Common myeloid progenitor, CD34-positive (primary cell): ENCODE measurements around the gene C9orf50.
A peak's percentile ranks its signal among the peaks of the same experiment; 100 is the strongest.

Experiments used
- CTCF ChIA-PET: fragments of 350-600 bp; sonication (Branson Sonifier 250); formaldehyde crosslinking; loops from one replicate; lab custom pipeline; 2021; ENCODE audit warnings: antibody characterized with exemption; lab: Charles Lee
- POLR2A ChIA-PET: fragments of 350-600 bp; sonication (Branson Sonifier 250); formaldehyde crosslinking; loops from one replicate; lab custom pipeline; 2021; ENCODE audit warnings: antibody characterized with exemption; lab: Charles Lee
- DNase-seq, 3 donors: peaks; one replicate each; pipeline versions ENCODE4 v3.0.0 to v3.0.0-alpha.2; 2013
- H3K27ac ChIP-seq, 2 experiments: 1 replicate in 1 of 2; 2 replicates in 1 of 2; pipeline ENCODE4 v1.7.0; 2013; ENCODE audit warnings: inconsistent platforms in 2 of 2, low read length in 2 of 2, mild to moderate bottlenecking in 2 of 2, low read depth in 1 of 2, moderate library complexity in 1 of 2; ENCODE audit not compliant: severe bottlenecking in 2 of 2, insufficient read depth in 1 of 2, poor library complexity in 1 of 2
- H3K27me3 ChIP-seq, 5 experiments: replicated peaks in 2 of 5; 1 replicate in 3 of 5; 2 replicates in 2 of 5; pipeline versions ENCODE4 v1.6.1 to v1.7.0; 2013; ENCODE audit warnings: low read length in 4 of 5, mild to moderate bottlenecking in 2 of 5, moderate library complexity in 2 of 5, inconsistent platforms in 1 of 5; ENCODE audit not compliant: insufficient read depth in 5 of 5, control insufficient read depth in 4 of 5
- H3K36me3 ChIP-seq, 4 experiments: 1 replicate in 2 of 4; 2 replicates in 2 of 4; pipeline versions ENCODE4 v1.6.1 to v1.7.0; 2013; ENCODE audit warnings: low read length in 3 of 4, control low read depth in 1 of 4, mild to moderate bottlenecking in 1 of 4; ENCODE audit not compliant: control insufficient read depth in 4 of 4, insufficient read depth in 4 of 4
- H3K4me1 ChIP-seq, 4 experiments: 1 replicate in 3 of 4; 2 replicates in 1 of 4; pipeline versions ENCODE4 v1.6.1 to v1.7.1; 2013; ENCODE audit warnings: low read length in 3 of 4, mild to moderate bottlenecking in 3 of 4, control low read depth in 1 of 4, inconsistent platforms in 1 of 4, moderate library complexity in 1 of 4; ENCODE audit not compliant: control insufficient read depth in 4 of 4, insufficient read depth in 4 of 4; ENCODE audit errors: control extremely low read depth in 1 of 4
- H3K4me3 ChIP-seq, 7 experiments: 1 replicate in 4 of 7; 2 replicates in 3 of 7; pipeline versions ENCODE4 v1.5.1 to v1.7.0; 2013; ENCODE audit warnings: mild to moderate bottlenecking in 7 of 7, low read length in 6 of 7, moderate library complexity in 6 of 7, inconsistent platforms in 2 of 7, low read depth in 2 of 7, control low read depth in 1 of 7; ENCODE audit not compliant: insufficient read depth in 4 of 7, control insufficient read depth in 1 of 7; ENCODE audit errors: extremely low read depth in 1 of 7
- H3K9me3 ChIP-seq, 5 experiments: 1 replicate in 4 of 5; 2 replicates in 1 of 5; pipeline versions ENCODE4 v1.6.1 to v1.7.1; 2013; ENCODE audit warnings: low read length in 4 of 5, mild to moderate bottlenecking in 2 of 5, inconsistent platforms in 1 of 5, low read depth in 1 of 5, moderate library complexity in 1 of 5; ENCODE audit not compliant: control insufficient read depth in 4 of 5, insufficient read depth in 2 of 5; ENCODE audit errors: control extremely low read depth in 1 of 5
- WGBS: methylation state at CpG from one replicate; pipeline ENCODE4 v1.1.5; 2013; ENCODE audit not compliant: insufficient coverage; 5-methylcytosine and 5-hydroxymethylcytosine counted together

C9orf50 gene

DNA sequence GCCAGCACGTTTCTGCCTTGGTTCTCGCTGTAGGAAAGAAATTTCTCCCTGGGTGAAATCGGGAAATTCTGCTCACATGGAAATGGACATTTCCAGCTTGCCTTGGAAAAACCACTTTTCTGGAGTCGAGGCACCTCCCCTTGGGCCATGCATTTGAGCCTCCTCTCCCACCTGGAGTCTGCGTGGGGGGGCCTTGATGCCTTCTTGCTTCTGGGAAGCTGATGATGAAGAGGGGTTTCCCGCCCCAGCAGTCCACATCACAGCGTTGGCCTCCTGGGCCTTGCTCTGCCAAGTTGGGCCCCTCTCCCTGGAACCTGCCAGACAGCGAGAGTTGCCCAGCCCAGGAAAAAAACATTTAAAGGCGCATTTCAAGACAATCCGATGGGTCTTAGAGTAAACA lies 22.8 kb upstream of the C9orf50 start:
- ChIA-PET POLR2A (no interaction called here), CTCF (interaction anchor here (0.9 to 2.7 kb wide), 8 partner anchors 9 to 141 kb away, joined by 3 to 16 read pairs (median 4); no protein-coding TSS in a partner anchor)

DNA sequence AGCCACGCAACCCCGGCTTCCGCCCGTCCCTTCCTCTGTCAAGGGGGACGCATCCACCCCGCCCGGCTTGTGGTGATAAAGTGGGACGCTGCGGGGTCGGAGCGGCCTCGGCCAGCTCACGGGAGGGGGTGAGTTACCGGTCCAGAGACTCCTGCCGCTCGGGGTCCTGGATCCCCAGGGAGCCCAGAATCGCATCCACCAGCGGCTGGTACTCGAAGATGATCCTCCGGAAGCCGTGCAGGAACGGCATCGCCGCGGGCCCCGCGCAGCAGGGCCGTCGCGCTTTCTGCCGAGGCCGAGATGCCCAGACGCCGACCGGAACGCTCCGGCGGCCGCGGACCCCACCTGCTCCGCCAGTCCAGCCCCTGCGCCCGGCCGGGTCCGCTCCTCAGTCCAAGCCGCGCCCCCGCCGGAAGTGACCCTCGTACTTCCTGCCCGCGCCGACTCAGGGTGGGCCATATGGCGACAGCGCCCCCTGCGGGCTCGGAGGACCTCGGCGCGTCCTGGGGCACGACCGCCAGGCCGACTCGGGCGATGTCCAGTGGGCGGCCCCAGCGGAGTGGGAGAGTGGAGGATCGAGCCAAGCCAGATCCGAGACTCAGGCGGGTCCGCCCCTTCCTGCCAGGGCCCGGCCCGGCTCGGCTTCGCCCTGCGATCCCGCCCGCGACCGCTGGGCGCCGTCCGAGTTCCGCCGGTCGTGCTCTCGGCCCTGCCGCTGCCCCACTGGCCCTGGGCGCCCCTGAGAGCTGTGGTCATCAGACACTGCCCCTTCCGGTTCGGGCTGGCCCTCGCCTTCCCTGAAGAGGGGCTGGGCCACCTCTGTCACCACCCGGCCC lies 21.1 kb upstream of the C9orf50 start, which contains the start of gene ASB6:
TSS of gene ASB6 (minus strand) at position 402 of the 836 bp plus-strand sequence. CDS start at position 250, 152 bp downstream.
- ChIA-PET POLR2A (no interaction called here), CTCF (interaction anchor here (1.1 to 2.7 kb wide), 4 partner anchors 18 to 510 kb away, joined by 3 to 10 read pairs (median 6); no protein-coding TSS in a partner anchor)
- Histone ChIP-seq H3K36me3 (peaks cover 8 to 28% (median 19%) of the 10 kb centered on the region in 4 experiments), H3K27me3 (no peaks in the 10 kb centered on the region), H3K4me3 (peak within 1 kb of the TSS; percentile 80 to 97 (median 87)), H3K27ac (peak within 1 kb of the TSS; percentile 33 to 71), H3K4me1 (peaks cover 4 to 32% (median 26%) of the 10 kb centered on the region in 4 experiments), H3K9me3 (no peaks in the 10 kb centered on the region)
- WGBS = under 1% methylated on average over 89 of the region's 93 CpGs
- DNase-seq = peak; percentile 95 to 98 (median 98)

More for the DNA sequence above, 22.8 kb upstream of the C9orf50 start:
- no peak for DNase-seq
- Histone ChIP-seq H3K4me1 (peaks cover 4 to 24% (median 21%) of the 10 kb centered on the region in 4 experiments), H3K9me3 (no peaks in the 10 kb centered on the region), H3K4me3 (no peak overlapping the region), H3K36me3 (peaks cover 0 to 11% (median 5%) of the 10 kb centered on the region in 4 experiments), H3K27me3 (no peaks in the 10 kb centered on the region), H3K27ac (no peak overlapping the region)
- 94% methylated on average over 5 of the region's 10 CpGs for WGBS

DNA sequence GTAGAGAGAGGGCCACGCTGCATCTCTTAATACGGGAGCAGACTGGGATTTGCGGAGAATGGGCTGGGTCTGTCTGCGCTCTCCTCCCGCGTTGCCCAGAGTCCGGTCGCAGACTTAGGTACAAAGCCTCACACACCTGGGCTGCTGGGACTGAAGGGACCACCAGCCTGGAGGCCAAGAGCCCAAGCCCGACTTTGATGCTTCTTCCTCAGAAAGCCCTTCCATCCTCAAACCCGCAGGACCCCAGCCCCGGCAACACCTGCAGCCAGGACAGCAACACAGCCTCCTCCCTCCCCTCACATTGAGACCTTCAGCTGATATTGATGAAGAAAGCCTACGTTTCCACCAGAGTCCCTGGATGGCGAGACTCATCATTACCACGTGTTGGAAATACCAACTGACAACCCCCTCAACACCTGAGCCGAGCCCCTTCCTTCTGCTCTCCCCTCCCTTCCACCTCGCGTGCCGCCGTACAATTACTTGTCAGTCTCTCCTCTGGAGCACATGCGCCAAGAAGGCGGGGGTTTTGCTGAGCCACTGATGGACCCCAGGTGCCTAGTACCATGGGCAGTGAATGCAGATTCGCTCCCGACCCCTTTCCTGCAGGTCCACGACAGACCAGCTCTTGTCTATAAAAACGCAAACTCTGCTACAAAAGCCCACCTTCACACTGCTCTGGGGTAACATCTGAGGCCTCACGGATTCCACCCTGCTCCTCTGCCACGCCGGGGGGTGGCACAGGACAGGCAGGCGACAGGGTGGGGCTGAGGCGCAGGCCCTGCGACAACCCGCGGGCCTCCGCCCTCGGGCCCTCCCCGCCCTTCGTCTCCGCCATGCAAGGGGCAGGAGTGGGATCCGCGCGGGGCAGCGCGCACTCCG lies 20.2 kb upstream of the C9orf50 start:
- Histone ChIP-seq H3K36me3 (peaks cover 11 to 32% (median 22%) of the 10 kb centered on the region in 4 experiments), H3K4me3 (peak overlapping the region; percentile 80 to 97 (median 87)), H3K27me3 (no peaks in the 10 kb centered on the region), H3K27ac (peak overlapping the region; percentile 33 to 71), H3K4me1 (peaks cover 4 to 36% (median 30%) of the 10 kb centered on the region in 4 experiments), H3K9me3 (no peaks in the 10 kb centered on the region)
- 19% methylated on average over 40 of the region's 44 CpGs for WGBS
- POLR2A ChIA-PET = no interaction called here
- DNase-seq = peak in 1 of 3 donors; percentile 15
- CTCF ChIA-PET = interaction anchor here (0.7 to 5.8 kb wide), 2 partner anchors 16 to 30 kb away, joined by 3 to 38 read pairs; partner anchors contain the start of gene NTMT1

DNA sequence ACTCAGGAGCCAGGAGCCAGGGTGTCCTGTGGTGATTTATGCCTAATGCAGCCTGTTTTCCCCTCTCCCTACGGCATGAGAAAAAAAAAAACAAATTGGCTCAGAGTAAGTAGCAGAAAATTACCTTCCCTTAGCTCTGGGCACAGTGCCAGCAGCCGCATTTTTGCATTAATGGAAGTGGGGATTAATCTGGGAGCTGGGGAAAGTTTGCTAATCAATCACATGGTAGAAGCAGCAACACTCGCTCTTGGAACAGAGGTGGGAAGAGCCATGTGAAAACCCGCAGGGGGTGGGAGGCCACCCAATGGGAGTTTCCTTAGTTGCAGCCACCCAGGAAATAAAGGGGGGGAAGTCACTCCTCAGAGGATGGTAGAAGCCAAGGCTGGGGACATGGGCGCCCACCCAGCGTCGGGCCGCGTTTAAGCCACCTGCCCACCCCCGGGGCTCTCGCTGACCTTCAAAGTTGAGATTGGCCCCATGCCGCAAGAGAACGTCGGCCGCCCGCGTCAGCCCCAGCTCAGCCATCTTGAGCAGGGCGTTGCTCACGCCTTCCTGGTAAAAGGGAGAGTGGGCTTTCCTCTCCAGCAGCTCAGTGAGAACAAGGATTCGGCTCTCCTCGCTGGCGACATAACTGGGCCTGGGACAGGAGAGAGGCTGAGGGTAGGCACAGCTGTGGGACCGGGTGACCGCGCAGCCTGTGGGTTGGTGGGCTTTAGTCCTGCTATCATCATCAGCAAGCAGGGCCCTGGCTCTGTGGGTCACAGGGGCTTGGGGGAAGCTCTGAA lies 19.4 kb upstream of the C9orf50 start:
- ChIA-PET POLR2A (interaction anchor here (0.5 to 0.6 kb wide), 3 partner anchors 30 to 663 kb away, joined by 3 read pairs; no protein-coding TSS in a partner anchor), CTCF (interaction anchor here (0.7 to 5.8 kb wide), 11 partner anchors 12 to 500 kb away, joined by 3 to 38 read pairs (median 4); partner anchors contain the start of gene NTMT1)
- Histone ChIP-seq H3K27ac (no peak overlapping the region), H3K9me3 (no peaks in the 10 kb centered on the region), H3K4me3 (peak overlapping the region in 5 of 7 experiments; percentile 80 to 97 (median 87)), H3K27me3 (no peaks in the 10 kb centered on the region), H3K36me3 (peaks cover 11 to 39% (median 25%) of the 10 kb centered on the region in 4 experiments), H3K4me1 (peaks cover 4 to 43% (median 31%) of the 10 kb centered on the region in 4 experiments)
- WGBS = 95% methylated on average over 22 of the region's 25 CpGs
- no peak for DNase-seq

DNA sequence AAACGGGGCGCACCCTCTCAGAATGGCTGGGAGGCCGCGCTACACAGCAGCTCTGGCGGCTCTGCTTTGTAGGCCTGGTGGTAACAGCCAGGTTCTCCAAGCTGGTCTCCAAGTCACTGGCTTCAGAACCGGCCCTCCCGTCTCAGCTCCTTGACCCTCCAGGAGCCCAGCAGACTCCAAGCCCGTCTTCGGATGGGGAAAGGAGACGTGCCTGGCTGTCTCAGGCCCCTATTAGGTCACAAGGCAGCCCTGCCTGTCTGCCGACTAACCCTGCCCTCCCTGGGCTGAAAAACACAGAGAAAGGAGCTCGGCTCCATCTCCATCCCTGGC lies 18.8 kb upstream of the C9orf50 start:
- peaks cover 4 to 43% (median 31%) of the 10 kb centered on the region in 4 experiments for H3K4me1 ChIP-seq
- no peak overlapping the region for H3K4me3 ChIP-seq
- ChIA-PET POLR2A (no interaction called here), CTCF (interaction anchor here (0.9 to 5.8 kb wide), 12 partner anchors 11 to 499 kb away, joined by 3 to 38 read pairs (median 4); partner anchors contain the start of gene NTMT1)
- peaks cover 12 to 44% (median 29%) of the 10 kb centered on the region in 4 experiments for H3K36me3 ChIP-seq
- H3K27me3 ChIP-seq = no peaks in the 10 kb centered on the region
- 94% methylated on average over 12 of the region's 12 CpGs for WGBS
- H3K9me3 ChIP-seq = no peaks in the 10 kb centered on the region
- DNase-seq = no peak
- no peak overlapping the region for H3K27ac ChIP-seq

DNA sequence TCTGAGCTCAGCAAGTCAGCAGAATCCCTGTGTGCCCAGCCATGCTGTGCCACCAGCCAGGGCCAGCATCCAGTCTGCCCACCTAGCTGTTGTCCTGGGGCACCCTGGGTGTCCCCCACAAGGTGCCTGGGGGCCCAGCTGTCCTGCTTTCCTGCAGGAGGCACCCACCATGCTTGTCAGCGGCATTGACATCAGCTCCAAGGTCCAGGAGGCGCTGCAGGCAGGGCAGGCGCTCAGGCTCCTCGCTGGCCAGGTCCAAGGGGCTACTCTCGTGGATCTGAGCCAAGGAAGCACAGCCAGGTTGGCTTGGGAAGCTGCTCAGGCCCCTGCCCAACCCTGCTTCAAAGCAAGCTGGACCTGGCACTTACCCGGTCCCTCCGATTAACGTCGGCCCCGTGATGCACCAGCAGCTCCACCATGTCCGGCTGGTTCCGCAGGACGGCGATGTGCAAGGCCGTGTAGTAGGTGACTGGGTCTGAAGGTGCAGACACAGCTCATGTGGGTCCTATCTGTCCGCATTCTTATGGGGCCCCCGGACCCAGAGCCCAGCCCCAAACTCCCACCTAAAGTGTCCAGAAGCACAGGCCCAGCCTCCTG lies 18.2 kb upstream of the C9orf50 start:
- POLR2A ChIA-PET = no interaction called here
- CTCF ChIA-PET = interaction anchor here (0.8 to 5.8 kb wide), 11 partner anchors 10 to 503 kb away, joined by 3 to 38 read pairs (median 4); partner anchors contain the start of gene NTMT1
- Histone ChIP-seq H3K9me3 (no peaks in the 10 kb centered on the region), H3K4me3 (no peak overlapping the region), H3K27me3 (no peaks in the 10 kb centered on the region), H3K36me3 (peaks cover 13 to 50% (median 31%) of the 10 kb centered on the region in 4 experiments), H3K27ac (no peak overlapping the region), H3K4me1 (peaks cover 4 to 43% (median 31%) of the 10 kb centered on the region in 4 experiments)
- DNase-seq = no peak
- over 99% methylated on average over 17 of the region's 17 CpGs for WGBS
